Fibroblast of villous mesenchyme (primary cell): ENCODE data around the gene EIF4E2. TPM values are rescaled to one million over a fixed set of nuclear protein-coding genes. Genes with fewer than 3 reads are reported as not detected.

Source experiments
- DNase-seq: peaks from one replicate; pipeline ENCODE4 v3.0.0-alpha.2; 2010; ENCODE audit warnings: low read depth
- H3K4me3 ChIP-seq: 2 replicates; pipeline ENCODE4 v1.5.1; 2011; ENCODE audit warnings: low read depth, mild to moderate bottlenecking, low read length
- CTCF ChIP-seq: IDR thresholded peaks from 2 replicates; pipeline ENCODE4 v1.5.1; 2012; ENCODE audit warnings: low read depth, mild to moderate bottlenecking, low read length; ENCODE audit not compliant: insufficient read depth
- total RNA-seq: library from RNA; depleted of rRNA; stranded (reverse); fragments of >200 nt; gene quantifications from 2 replicates; pipeline ENCODE4 v1.2.3, GENCODE V29; 2012

Gene EIF4E2
- total RNA-seq, 1 donor = 74.7 TPM

GRCh38 chr2:232542715-232543467 is 7.6 kb upstream of the EIF4E2 start:
- no peak for DNase-seq
- H3K4me3 ChIP-seq = no peak overlapping the region
- no peak for TF ChIP-seq CTCF

- no peak for TF ChIP-seq CTCF
- no peak for DNase-seq
Observed at GRCh38 chr2:232543491-232543890, 7.0 kb upstream of the EIF4E2 start.

GRCh38 chr2:232543928-232544631 is 6.4 kb upstream of the EIF4E2 start:
- no peak overlapping the region for H3K4me3 ChIP-seq
- TF ChIP-seq CTCF = no peak
- DNase-seq = no peak

More at GRCh38 chr2:232543491-232543890, 7.0 kb upstream of the EIF4E2 start:
- H3K4me3 ChIP-seq = no peak overlapping the region

GRCh38 chr2:232544674-232545073 is 5.8 kb upstream of the EIF4E2 start:
- no peak overlapping the region for H3K4me3 ChIP-seq
- no peak for TF ChIP-seq CTCF
- DNase-seq = no peak

GRCh38 chr2:232545511-232546375 is 4.7 kb upstream of the EIF4E2 start:
- DNase-seq = no peak
- no peak for TF ChIP-seq CTCF
- H3K4me3 ChIP-seq = no peak overlapping the region

GRCh38 chr2:232547991-232548390 is 2.5 kb upstream of the EIF4E2 start:
- DNase-seq = no peak
- H3K4me3 ChIP-seq = no peak overlapping the region
- TF ChIP-seq CTCF = no peak
